ENCODE data around the gene PRKN.

PRKN gene

DNA sequence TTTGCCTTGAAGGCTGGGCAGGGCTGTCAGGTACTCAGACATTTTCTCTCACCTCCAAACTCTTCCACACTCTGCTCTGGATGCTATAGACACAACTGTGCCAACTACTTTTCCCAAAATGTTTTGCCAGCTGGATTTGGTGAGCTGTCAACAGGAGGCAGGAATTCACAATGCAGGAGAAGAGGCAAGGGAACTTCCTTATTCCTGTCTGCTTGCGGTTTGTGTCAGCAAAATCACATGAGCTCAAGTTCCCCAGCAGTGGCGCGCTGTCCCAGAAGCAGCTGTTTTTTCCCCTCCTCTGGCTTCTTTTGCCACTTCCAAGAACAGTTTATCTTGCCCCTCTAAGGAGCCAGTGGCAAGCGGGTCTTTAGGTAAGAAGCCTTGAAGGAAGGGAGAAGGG, 608.2 kb downstream of the PRKN start:
- no peaks in the 10 kb centered on the region for H3K9me3 ChIP-seq (ENCODE audit: control insufficient read depth, insufficient read depth, low read depth, low read length)
- no peaks in the 10 kb centered on the region for H3K36me3 ChIP-seq (ENCODE audit: control insufficient read depth in 2 of 2, insufficient read depth in 1 of 2, low read length in 2 of 2)
- POLR2A ChIA-PET: no interaction called here
- H3K4me3 ChIP-seq (ENCODE audit: low read depth, low read length): no peak overlapping the region
- CTCF ChIA-PET: no interaction called here
- no peaks in the 10 kb centered on the region for H3K4me1 ChIP-seq (ENCODE audit: control insufficient read depth, insufficient read depth, low read length)
- no peak overlapping the region for H3K27ac ChIP-seq (ENCODE audit: extremely low read depth, low read depth, low read length)
- no peak for TF ChIP-seq REPIN1 (tag by site-specific recombination; IDR thresholded peaks at IDR 0.05; ENCODE audit: low read depth)
- no peak for TF ChIP-seq ZNF223 (tag by site-specific recombination; IDR thresholded peaks at IDR 0.05)
- TF ChIP-seq, protein P1, sequence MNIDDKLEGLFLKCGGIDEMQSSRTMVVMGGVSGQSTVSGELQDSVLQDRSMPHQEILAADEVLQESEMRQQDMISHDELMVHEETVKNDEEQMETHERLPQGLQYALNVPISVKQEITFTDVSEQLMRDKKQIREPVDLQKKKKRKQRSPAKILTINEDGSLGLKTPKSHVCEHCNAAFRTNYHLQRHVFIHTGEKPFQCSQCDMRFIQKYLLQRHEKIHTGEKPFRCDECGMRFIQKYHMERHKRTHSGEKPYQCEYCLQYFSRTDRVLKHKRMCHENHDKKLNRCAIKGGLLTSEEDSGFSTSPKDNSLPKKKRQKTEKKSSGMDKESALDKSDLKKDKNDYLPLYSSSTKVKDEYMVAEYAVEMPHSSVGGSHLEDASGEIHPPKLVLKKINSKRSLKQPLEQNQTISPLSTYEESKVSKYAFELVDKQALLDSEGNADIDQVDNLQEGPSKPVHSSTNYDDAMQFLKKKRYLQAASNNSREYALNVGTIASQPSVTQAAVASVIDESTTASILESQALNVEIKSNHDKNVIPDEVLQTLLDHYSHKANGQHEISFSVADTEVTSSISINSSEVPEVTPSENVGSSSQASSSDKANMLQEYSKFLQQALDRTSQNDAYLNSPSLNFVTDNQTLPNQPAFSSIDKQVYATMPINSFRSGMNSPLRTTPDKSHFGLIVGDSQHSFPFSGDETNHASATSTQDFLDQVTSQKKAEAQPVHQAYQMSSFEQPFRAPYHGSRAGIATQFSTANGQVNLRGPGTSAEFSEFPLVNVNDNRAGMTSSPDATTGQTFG (tag by site-specific recombination; IDR thresholded peaks at IDR 0.05; ENCODE audit: borderline replicate concordance): no peak
- no peak for TF ChIP-seq KLF16 (tag by site-specific recombination; IDR thresholded peaks at IDR 0.05)
- no peak for TF ChIP-seq MEIS1 (CRISPR knock-in tag; IDR thresholded peaks at IDR 0.05; ENCODE audit: borderline replicate concordance)
- TF ChIP-seq EGR2 (tag by site-specific recombination; IDR thresholded peaks at IDR 0.05; ENCODE audit: low read depth): no peak
- TF ChIP-seq ZXDB (tag by site-specific recombination; IDR thresholded peaks at IDR 0.05): no peak
- no peak for TF ChIP-seq ZNF544 (tag by site-specific recombination; IDR thresholded peaks at IDR 0.05)
- TF ChIP-seq ZNF23 (tag by site-specific recombination; IDR thresholded peaks at IDR 0.05; ENCODE audit: borderline replicate concordance): no peak
- no peak for TF ChIP-seq OVOL3 (tag by site-specific recombination; IDR thresholded peaks at IDR 0.05)
- TF ChIP-seq ZNF211 (tag by site-specific recombination; IDR thresholded peaks at IDR 0.05; ENCODE audit: low read depth): no peak
- no peak for TF ChIP-seq ZSCAN5A (tag by site-specific recombination; IDR thresholded peaks at IDR 0.05)
- TF ChIP-seq PRDM6 (tag by site-specific recombination; IDR thresholded peaks at IDR 0.05): no peak
- TF ChIP-seq ZNF394 (tag by site-specific recombination; IDR thresholded peaks at IDR 0.05; ENCODE audit: borderline replicate concordance): no peak
- no peak for TF ChIP-seq ZNF514 (tag by site-specific recombination; IDR thresholded peaks at IDR 0.05)
- no peak for TF ChIP-seq ZNF433 (tag by site-specific recombination; IDR thresholded peaks at IDR 0.05; ENCODE audit: low read depth)
- no peak for TF ChIP-seq ZBTB44 (tag by site-specific recombination; IDR thresholded peaks at IDR 0.05)
- TF ChIP-seq ZNF404 (tag by site-specific recombination; IDR thresholded peaks at IDR 0.05): no peak
- TF ChIP-seq ZNF37A (tag by site-specific recombination; IDR thresholded peaks at IDR 0.05): no peak
- no peak for TF ChIP-seq ZNF324 (tag by site-specific recombination; IDR thresholded peaks at IDR 0.05)

DNA sequence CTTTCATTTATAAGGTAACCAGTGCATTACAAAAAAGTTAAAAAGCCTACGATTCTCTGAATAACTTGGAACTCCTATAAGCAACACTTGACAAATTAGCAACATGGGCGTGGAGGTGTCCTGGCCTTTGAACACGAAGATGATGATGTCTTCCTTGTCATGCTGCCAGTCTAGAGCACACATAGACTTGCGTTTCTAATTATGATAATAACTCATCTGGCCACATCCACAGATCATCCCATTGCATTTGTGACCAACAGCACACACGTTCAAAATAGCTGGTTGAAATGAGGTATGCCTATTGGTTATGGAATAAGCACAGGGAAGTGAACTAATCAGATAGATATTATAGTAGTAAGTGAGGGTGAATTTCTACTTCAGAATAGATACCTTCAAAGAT, 608.9 kb downstream of the PRKN start:
- CTCF ChIA-PET: no interaction called here
- Histone ChIP-seq H3K4me1 (ENCODE audit: control insufficient read depth, insufficient read depth, low read length) (no peaks in the 10 kb centered on the region), H3K4me3 (ENCODE audit: low read depth, low read length) (no peak overlapping the region), H3K9me3 (ENCODE audit: control insufficient read depth, insufficient read depth, low read depth, low read length) (no peaks in the 10 kb centered on the region), H3K27ac (ENCODE audit: extremely low read depth, low read depth, low read length) (no peak overlapping the region), H3K36me3 (ENCODE audit: control insufficient read depth in 2 of 2, insufficient read depth in 1 of 2, low read length in 2 of 2) (no peaks in the 10 kb centered on the region)
- POLR2A ChIA-PET: no interaction called here
- TF ChIP-seq ZNF707 (tag by site-specific recombination; IDR thresholded peaks at IDR 0.05) (no peak), ZNF777 (tag by site-specific recombination; IDR thresholded peaks at IDR 0.05; ENCODE audit: borderline replicate concordance) (no peak), ZNF248 (tag by site-specific recombination; IDR thresholded peaks at IDR 0.05) (no peak), KLF8 (tag by site-specific recombination; IDR thresholded peaks at IDR 0.05) (no peak), ZNF23 (tag by site-specific recombination; IDR thresholded peaks at IDR 0.05; ENCODE audit: borderline replicate concordance) (no peak), KLF16 (tag by site-specific recombination; IDR thresholded peaks at IDR 0.05) (no peak), ZNF16 (tag by site-specific recombination; IDR thresholded peaks at IDR 0.05; ENCODE audit: low read depth) (no peak), ZBTB7A (tag by site-specific recombination; IDR thresholded peaks at IDR 0.05; ENCODE audit: low read depth) (no peak), ZNF146 (tag by site-specific recombination; IDR thresholded peaks at IDR 0.05) (no peak), GLIS1 (tag by site-specific recombination; IDR thresholded peaks at IDR 0.05) (no peak)
- TF ChIP-seq, protein P2, sequence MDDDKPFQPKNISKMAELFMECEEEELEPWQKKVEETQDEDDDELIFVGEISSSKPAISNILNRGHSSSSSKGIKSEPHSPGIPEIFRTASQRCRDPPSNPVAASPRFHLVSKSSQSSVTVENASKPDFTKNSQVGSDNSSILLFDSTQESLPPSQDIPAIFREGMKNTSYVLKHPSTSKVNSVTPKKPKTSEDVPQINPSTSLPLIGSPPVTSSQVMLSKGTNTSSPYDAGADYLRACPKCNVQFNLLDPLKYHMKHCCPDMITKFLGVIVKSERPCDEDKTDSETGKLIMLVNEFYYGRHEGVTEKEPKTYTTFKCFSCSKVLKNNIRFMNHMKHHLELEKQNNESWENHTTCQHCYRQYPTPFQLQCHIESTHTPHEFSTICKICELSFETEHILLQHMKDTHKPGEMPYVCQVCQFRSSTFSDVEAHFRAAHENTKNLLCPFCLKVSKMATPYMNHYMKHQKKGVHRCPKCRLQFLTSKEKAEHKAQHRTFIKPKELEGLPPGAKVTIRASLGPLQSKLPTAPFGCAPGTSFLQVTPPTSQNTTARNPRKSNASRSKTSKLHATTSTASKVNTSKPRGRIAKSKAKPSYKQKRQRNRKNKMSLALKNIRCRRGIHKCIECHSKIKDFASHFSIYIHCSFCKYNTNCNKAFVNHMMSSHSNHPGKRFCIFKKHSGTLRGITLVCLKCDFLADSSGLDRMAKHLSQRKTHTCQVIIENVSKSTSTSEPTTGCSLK (tag by site-specific recombination; IDR thresholded peaks at IDR 0.05): no peak
